GM18951 (cell line): Measurements from ENCODE around the gene VAC14.

Experiments used
- POLR2A ChIP-seq: IDR thresholded peaks from 4 replicates; pipeline ENCODE4 v1.6.1; 2011; ENCODE audit warnings: mild to moderate bottlenecking; ENCODE audit not compliant: insufficient read length, insufficient read depth; ENCODE audit errors: extremely low read depth
- in situ Hi-C: fragments of 300-500 bp; cut with MboI; formaldehyde crosslinking; loops from one replicate; pipeline ENCODE4 v1.12.0; 2022; ENCODE audit warnings: low sequenced_read_pairs, mixed read lengths, inconsistent platforms; ENCODE audit not compliant: unreplicated experiment

Gene VAC14

DNA sequence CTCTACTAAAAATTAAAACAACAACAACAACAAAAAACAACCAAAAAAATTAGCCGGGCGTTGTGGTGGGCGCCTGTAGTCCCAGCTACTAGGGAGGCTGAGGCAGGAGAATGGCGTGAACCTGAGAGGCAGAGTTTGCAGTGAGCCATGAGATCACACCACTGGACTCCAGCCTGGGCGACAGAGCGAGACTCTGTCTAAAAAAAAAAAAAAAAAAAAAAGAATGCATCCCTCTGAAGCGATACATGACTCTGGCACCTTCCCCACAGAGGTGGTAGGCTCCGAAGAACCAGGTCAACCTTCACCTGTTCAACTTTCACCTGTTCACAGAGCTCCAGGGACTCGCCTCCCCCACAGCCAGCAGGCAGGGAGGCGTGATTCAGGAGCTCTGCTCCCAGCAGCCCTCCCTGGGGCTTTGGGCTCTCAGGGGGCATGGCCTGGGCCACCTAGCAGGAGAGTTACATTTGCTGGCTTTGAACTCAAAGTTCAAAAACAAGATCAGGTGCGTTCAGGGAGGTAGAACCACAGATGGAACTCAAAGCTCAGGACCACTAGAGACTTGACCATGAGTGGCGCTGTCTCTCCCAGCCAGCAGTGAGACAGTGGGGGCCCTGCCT is 5.6 kb downstream of the VAC14 start:
- no peak for TF ChIP-seq POLR2A
- in situ Hi-C loops: no loop called here

DNA sequence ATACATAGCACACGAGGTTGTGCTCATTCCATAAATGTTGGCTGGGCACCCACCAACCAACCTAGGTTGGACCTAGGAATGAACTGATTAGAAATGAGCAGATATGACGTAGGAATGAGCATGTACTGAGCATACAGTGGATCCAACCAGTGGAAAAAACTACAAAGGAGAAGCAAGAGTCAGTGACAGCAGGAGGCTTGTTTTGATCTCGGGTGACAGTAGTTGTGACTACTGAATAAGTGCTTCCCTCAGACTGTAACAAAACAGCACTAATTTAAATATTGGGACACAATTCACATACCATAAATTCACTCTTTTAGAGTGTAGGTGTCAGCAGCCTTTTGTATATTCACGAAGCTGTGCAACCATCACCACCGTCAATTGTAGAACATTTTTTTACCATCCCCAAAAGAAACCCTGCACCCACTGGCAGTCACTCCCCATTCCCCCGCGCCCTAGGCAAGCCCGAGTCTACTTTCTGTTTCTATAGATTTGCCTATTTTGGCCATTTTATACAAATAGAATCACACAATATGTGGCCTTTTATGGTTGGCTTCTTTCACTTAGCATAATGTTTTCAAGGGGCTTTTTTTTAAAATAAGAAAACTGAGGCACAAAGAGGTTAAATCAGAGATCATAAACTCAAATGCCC is 7.0 kb downstream of the VAC14 start:
- no peak for TF ChIP-seq POLR2A
- in situ Hi-C loops: no loop called here

DNA sequence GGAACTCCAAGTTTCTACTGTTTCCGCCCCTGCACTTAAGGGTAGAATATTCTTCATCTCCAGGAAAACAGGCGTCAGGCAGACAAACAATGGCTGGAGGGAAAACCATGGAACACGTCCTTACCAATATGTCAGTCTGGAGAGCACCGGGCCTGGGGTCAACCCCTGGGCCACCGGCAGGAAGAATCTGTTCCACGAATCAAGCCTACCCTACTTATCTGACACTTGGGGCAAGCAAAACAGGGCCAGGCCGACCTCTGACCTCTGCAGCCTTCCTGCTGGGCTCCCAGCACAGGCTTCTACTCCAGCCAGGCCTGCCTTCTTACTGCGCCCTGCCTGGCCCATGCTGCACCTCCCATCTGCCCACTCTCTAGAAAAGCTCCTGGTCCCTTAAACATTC is 10.1 kb downstream of the VAC14 start:
- in situ Hi-C loops: no loop called here
- no peak for TF ChIP-seq POLR2A

DNA sequence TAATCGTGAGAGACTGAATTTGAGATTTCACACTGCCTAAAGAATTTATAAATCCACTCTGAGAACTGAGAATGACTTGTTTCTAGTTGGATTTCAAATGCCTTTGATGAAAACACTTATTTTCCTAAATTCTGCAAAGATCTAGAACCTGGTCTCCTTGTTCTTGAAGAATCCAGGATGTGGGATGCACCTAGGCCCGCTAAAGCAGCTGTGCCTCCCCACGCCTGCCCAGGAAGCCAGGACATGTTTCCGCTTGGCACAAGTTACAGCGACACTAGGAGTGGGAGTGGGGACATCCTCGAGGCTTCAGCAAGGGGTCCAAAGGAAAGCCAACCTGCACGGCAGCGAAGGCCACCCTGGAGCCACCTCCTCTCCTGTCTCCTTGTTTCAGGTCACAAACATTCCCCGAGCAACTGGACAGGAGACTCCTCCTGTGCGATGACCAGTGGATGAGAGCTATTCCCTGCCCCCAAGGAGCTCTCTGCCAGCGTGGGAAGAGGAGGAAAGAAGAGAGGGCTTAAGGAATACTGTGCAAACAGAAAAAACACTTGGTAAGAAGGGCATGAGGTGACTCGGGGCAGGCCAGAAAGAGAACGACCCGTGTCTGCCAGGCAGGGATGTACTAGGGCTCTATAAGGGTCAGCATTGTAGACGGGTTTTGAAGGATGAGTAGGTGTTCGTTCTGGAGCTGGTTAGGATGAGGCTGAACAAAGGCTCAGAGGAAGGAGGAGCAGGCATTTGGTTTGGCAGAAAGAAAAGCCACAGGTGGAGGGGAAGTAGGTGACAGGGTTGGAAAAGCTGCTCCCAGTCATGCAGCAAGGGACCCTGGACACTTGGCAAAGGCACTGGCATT is 11.1 kb downstream of the VAC14 start:
- in situ Hi-C loops: no loop called here
- TF ChIP-seq POLR2A: no peak

DNA sequence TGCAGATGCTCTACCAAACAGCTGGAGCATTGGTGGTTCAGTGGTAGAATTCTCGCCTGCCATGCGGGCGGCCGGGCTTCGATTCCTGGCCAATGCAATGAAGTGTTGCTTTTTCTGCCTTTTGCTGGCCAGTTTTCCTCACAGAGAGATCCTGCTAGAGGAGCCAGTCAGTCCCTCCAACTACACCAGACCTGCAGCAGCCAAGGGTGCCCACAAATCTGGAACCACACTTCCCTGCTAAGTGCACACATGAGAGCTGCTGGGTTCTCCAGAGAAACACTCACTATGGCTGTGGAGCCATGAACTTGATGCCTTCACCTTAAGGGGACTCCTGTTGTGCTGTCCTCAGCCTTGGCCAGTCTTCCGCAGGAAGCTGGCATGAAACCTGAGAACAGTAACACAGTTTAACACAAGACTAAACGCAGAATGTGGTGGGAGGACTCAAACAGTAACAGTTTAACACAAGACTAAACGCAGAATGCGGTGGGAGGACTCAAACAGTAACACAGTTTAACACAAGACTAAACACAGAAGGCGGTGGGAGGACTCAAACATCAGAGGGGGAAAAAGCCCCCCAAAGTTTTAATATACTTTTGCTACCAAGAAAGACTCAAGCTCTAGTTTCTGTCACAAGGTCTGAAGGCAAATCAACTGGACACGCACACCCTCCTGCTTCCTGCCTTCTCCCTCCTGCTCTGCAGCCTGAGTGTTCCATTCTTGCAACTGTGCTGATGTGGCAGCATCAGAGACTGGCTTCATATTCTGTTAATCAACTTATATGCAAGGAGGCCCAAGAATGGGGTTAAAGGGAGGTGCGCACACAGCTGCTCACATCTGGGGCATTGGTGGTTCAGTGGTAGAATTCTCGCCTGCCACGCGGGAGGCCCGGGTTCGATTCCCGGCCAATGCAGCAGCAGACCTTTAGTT is 12.0 kb downstream of the VAC14 start:
- no peak for TF ChIP-seq POLR2A
- in situ Hi-C loops: no loop called here

DNA sequence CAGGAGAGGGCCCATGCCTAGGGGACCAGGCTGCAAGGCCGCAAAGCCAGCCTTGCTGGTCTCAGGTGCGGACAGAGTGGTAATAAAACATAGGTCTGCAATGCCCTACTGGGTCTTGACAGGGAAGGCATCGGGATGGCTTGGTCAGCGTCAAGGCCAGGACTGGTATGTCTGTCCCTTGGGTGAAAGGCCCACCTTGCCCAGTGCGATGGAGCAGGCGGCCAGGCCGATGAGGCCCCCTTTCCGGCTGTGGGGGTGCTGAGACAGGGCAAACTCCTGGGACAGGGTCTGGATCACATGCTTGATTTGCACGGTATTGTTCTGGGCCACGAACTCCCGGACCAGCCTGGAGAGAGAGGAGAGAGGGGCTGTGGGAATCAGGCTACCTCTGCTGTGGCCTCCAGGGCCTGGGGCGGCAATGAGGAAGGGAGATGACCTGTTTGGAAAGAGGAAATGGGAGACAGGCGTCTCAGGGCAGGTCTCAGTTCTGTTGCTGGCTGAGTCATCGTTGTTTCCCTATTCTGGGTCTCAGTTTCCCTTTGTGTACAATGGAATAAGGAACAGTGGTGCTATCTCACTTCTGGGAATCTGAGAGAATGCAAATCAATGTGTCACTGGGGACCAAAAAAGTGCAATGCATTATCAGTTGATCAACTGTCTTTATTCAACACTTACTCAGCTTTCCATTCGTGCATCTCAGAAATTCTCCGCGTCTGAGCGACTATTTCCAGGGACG is 14.8 kb downstream of the VAC14 start:
- TF ChIP-seq POLR2A: no peak
- in situ Hi-C loops: no loop called here

DNA sequence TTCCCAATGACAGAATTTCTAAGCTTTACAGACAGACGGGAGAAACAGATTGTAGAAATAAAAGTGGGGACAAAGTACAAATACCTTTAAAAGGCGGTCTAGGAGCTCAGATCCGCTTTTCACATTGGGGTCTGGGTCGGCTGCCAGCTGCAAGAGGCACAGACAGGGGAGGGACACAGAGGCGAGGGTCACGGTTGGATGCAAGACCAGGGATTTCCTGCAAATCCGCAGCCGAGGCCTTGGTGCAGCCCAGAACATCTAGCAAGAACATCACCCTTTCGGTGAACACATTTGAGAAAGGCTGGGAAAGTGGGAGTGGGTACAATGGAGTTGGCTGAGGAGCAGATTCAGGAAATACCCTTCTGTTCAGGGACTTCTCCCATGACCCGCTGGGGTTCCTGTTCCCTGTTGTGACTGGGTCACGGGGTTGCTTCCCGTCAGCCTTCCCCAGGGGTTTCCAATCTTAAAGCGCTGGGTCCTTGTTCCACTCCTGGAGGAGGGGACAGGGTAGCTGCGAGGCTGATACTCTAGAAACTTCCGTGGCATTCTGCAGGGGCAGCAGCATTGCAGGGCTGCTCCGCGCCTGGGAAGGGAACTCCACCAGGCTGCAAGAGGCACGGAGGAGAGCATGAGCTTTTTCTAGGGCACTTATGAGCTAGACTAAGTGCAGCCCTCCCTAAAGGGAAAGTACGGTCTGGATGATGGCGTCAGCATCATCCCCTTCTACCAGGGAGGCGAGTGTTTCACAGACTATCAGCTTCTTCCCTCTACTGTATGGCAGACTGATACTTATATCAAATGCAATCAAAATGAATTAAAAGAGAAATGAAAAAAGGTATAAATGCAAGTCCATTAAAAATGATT is 16.0 kb downstream of the VAC14 start:
- in situ Hi-C loops: no loop called here
- TF ChIP-seq POLR2A: no peak

DNA sequence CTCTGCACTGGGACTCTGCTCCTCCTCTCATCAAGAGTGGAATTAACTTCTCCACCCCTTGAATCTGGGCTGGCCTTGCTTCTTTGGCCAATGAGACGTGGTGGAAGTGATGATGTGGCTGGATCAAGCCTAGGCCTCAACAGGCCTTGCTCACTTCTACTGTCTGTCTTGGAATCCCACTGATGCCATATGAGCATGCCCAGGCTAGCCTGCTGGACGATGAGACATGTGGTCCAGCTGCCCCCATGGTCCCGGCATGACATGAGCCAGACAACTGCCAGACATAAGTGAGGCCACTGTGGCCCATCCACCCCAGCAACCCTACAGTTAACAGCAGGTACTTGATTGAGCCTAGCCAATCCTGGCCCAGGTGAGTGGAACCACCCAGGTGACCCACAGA is 18.7 kb downstream of the VAC14 start:
- in situ Hi-C loops: no loop called here
- TF ChIP-seq POLR2A: no peak

DNA sequence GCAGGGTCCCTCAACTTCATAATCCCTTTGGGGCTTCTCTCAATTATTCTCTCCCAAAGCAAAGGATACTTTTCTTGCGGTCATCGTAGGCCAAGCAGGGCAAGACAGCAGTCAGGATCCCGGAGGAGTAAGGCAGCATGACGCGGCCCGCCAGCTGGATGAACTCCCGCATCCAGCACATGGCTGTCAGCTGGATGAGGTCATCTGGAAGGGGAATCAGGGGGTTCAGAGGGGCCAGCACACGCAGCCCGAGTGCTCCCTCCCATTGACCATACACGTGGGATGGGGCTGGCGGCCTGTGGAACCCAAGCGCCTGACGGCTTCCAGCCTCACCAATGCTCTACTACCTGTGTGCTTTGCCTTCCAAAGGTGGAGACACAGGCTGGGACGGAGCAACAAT is 19.2 kb downstream of the VAC14 start:
- in situ Hi-C loops: no loop called here

DNA sequence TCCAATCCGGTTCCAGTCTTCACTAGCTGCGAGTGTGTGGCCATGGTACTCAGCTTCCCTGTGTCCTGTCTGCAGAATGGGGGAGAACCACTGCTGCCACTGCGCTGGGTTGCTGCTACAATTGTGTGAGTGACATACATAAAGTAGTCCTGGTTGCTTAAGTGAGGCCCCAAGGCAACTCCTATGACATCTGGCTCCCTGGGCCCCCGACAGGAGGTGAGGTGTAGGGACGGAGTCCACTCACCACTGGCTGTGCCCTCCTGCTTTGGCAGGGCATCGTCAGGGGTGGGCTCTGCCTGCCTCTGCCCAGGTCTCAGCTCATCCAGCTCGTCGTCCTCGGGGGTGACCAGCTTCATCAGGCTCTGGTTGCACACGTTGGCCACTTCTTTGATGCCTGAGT is 20.4 kb downstream of the VAC14 start:
- in situ Hi-C loops: no loop called here
- no peak for TF ChIP-seq POLR2A

More for the DNA sequence above, 19.2 kb downstream of the VAC14 start:
- no peak for TF ChIP-seq POLR2A

DNA sequence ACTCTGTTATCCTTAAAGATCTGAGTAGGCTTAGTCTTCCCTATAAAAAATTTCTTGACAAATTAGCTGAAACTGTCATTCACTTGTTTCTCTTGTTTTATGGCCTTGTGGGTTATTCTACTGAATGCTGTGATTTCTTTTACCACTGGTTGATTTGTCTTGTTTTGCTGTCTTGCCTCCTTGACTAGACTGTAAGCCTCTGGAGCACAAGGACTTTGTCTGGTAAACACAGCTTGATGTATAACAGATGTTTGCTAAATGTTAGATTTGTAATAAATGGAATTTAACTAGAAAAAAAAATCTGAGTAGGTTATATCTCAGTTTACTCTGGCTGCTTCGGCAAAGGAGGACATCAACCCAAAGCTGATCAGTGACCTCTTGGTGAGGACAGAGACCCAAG is 21.6 kb downstream of the VAC14 start:
- TF ChIP-seq POLR2A: no peak
- in situ Hi-C loops: no loop called here

DNA sequence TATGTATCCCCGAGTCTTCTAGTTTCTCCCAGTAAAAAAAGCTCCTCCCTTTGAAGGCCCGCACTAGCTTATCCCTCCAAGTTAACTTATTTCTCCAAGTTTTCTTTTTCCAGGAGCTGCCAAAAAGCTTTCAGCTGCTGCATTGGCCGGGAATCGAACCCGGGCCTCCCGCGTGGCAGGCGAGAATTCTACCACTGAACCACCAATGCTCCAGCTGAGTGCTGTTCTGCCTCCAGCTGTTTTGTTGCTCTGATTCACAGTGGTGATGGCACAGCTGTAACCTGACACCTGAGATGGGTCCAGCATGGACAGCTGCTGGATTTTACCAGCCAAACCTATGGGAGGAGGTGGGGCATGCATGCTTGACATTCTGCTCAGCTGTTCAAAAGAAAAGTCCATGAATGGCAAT is 22.1 kb downstream of the VAC14 start:
- in situ Hi-C loops: no loop called here
- no peak for TF ChIP-seq POLR2A

DNA sequence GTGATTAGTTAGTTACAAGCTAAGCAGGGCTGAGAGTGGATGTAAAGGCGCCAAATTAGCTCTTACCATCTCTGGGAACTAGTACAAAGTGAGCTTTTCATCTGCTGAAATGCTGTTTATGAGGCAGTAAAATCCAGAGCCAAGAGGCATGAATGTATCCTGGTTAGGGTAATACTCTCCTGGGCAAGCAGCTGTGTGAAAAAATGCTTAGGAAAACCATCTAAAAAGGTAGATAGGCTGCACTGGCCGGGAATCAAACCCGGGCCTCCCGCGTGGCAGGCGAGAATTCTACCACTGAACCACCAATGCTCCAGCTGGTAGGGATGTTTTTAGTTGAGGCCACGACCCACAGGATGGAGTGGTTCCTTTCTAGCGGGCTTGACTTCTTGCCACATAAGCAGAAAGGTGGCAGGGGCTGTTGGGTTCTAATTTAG is 23.0 kb downstream of the VAC14 start:
- no peak for TF ChIP-seq POLR2A
- in situ Hi-C loops: no loop called here
